HG02678 (cell line): ENCODE measurements around the gene ALX4.

Source experiments
- ATAC-seq: cut with Tn5 transposase; IDR thresholded peaks from one replicate; pipeline ENCODE4 v1.9.1; 2021; ENCODE audit warnings: mild to moderate bottlenecking, moderate library complexity; ENCODE audit not compliant: unreplicated experiment

The ALX4 gene

GRCh38 chr11:44335919-44336318 is 26.0 kb upstream of the ALX4 start:
- no peak for ATAC-seq

GRCh38 chr11:44335052-44335760 is 25.3 kb upstream of the ALX4 start:
- ATAC-seq, result no peak

GRCh38 chr11:44334356-44335004 is 24.5 kb upstream of the ALX4 start:
- ATAC-seq, result no peak

GRCh38 chr11:44333271-44334218 is 23.6 kb upstream of the ALX4 start:
- ATAC-seq, result no peak

GRCh38 chr11:44332665-44333064 is 22.7 kb upstream of the ALX4 start:
- no peak for ATAC-seq

- no peak for ATAC-seq
These were observed 19.7 kb upstream of the ALX4 start for GRCh38 chr11:44329472-44330230.

- no peak for ATAC-seq
These were observed 18.3 kb upstream of the ALX4 start for GRCh38 chr11:44328138-44328660.

- ATAC-seq, result no peak
These were observed 17.8 kb upstream of the ALX4 start for GRCh38 chr11:44327730-44328129.

- no peak for ATAC-seq
These were observed 16.9 kb upstream of the ALX4 start for GRCh38 chr11:44326615-44327475.

GRCh38 chr11:44325698-44326097 is 15.8 kb upstream of the ALX4 start:
- no peak for ATAC-seq

GRCh38 chr11:44324749-44325525 is 15.0 kb upstream of the ALX4 start:
- no peak for ATAC-seq

GRCh38 chr11:44324222-44324621 is 14.3 kb upstream of the ALX4 start:
- ATAC-seq, result no peak

- ATAC-seq, result no peak
These were observed 12.3 kb upstream of the ALX4 start for GRCh38 chr11:44322243-44322642.

GRCh38 chr11:44321059-44321458 is 11.1 kb upstream of the ALX4 start:
- no peak for ATAC-seq

GRCh38 chr11:44320289-44320973 is 10.5 kb upstream of the ALX4 start:
- ATAC-seq, result no peak

- no peak for ATAC-seq
These were observed 9.8 kb upstream of the ALX4 start for GRCh38 chr11:44319552-44320288.

GRCh38 chr11:44319170-44319551 is 9.2 kb upstream of the ALX4 start:
- ATAC-seq, result no peak

- ATAC-seq, result no peak
These were observed 8.4 kb upstream of the ALX4 start for GRCh38 chr11:44318369-44318768.
